Measurements from ENCODE around the gene VSTM4.

The VSTM4 gene

GRCh38 chr10:49112851-49113250, 2.5 kb downstream of the VSTM4 start:
- TF ChIP-seq CTCF (IDR thresholded peaks at IDR 0.05; ENCODE audit: insufficient read depth, low read length, missing control alignments), result no peak
- ChIA-PET CTCF (interaction anchor here (0.9 to 1.0 kb wide), 2 partner anchors 26 to 49 kb away, joined by 3 to 4 read pairs; no protein-coding TSS in a partner anchor), POLR2A (interaction anchor here (1.2 kb wide), 1 partner anchor 27 kb away, joined by 4 read pairs; no protein-coding TSS in a partner anchor)
- no peak for DNase-seq (ENCODE audit: low read depth, low spot score)
- H3K4me3 ChIP-seq (ENCODE audit: low read depth, low read length), result no peak overlapping the region

GRCh38 chr10:49112098-49112497, 3.2 kb downstream of the VSTM4 start:
- no peak for TF ChIP-seq CTCF (IDR thresholded peaks at IDR 0.05; ENCODE audit: insufficient read depth, low read length, missing control alignments)
- ChIA-PET POLR2A (no interaction called here), CTCF (no interaction called here)

GRCh38 chr10:49111320-49111698, 4.0 kb downstream of the VSTM4 start:
- H3K4me3 ChIP-seq (ENCODE audit: low read depth, low read length), result no peak overlapping the region
- ChIA-PET POLR2A (no interaction called here), CTCF (interaction anchor here (1.1 to 1.9 kb wide), 2 partner anchors 27 to 54 kb away, joined by 3 to 4 read pairs; no protein-coding TSS in a partner anchor)
- no peak for DNase-seq (ENCODE audit: low read depth, low spot score)
- no peak for TF ChIP-seq CTCF (IDR thresholded peaks at IDR 0.05; ENCODE audit: insufficient read depth, low read length, missing control alignments)

More at GRCh38 chr10:49112098-49112497, 3.2 kb downstream of the VSTM4 start:
- DNase-seq (ENCODE audit: low read depth, low spot score), result no peak
- H3K4me3 ChIP-seq (ENCODE audit: low read depth, low read length), result no peak overlapping the region

- no peak overlapping the region for H3K4me3 ChIP-seq (ENCODE audit: low read depth, low read length)
- DNase-seq (ENCODE audit: low read depth, low spot score), result no peak
- TF ChIP-seq CTCF (IDR thresholded peaks at IDR 0.05; ENCODE audit: insufficient read depth, low read length, missing control alignments), result no peak
- POLR2A ChIA-PET, result interaction anchor here (1.1 kb wide), 1 partner anchor 29 kb away, joined by 4 read pairs; no protein-coding TSS in a partner anchor
- CTCF ChIA-PET, result interaction anchor here (1.1 to 1.9 kb wide), 2 partner anchors 28 to 54 kb away, joined by 3 to 4 read pairs; no protein-coding TSS in a partner anchor
These were observed 4.5 kb downstream of the VSTM4 start for GRCh38 chr10:49110684-49111319.

GRCh38 chr10:49109669-49110340, 5.5 kb downstream of the VSTM4 start:
- no peak for TF ChIP-seq CTCF (IDR thresholded peaks at IDR 0.05; ENCODE audit: insufficient read depth, low read length, missing control alignments)
- ChIA-PET CTCF (interaction anchor here (1.9 kb wide), 1 partner anchor 29 kb away, joined by 4 read pairs; no protein-coding TSS in a partner anchor), POLR2A (interaction anchor here (1.1 kb wide), 1 partner anchor 30 kb away, joined by 4 read pairs; no protein-coding TSS in a partner anchor)
- H3K4me3 ChIP-seq (ENCODE audit: low read depth, low read length), result no peak overlapping the region
- DNase-seq (ENCODE audit: low read depth, low spot score), result no peak

GRCh38 chr10:49108656-49109055, 6.7 kb downstream of the VSTM4 start:
- DNase-seq (ENCODE audit: low read depth, low spot score), result no peak
- ChIA-PET POLR2A (no interaction called here), CTCF (no interaction called here)
- no peak overlapping the region for H3K4me3 ChIP-seq (ENCODE audit: low read depth, low read length)
- no peak for TF ChIP-seq CTCF (IDR thresholded peaks at IDR 0.05; ENCODE audit: insufficient read depth, low read length, missing control alignments)
